SIG-M5 (cell line): ENCODE results near the gene COQ4.
A peak's percentile ranks its signal among the peaks of the same experiment; 100 is the strongest.
"Not testable (repeated sequence)": the region's sequence is repeated elsewhere in the genome, so short reads cannot be mapped to it uniquely, and the experiment has no call there.

Experiments
- DNase-seq: peaks from one replicate; lab custom pipeline; 2025; lab: John Stamatoyannopoulos, UW

COQ4 gene

DNA sequence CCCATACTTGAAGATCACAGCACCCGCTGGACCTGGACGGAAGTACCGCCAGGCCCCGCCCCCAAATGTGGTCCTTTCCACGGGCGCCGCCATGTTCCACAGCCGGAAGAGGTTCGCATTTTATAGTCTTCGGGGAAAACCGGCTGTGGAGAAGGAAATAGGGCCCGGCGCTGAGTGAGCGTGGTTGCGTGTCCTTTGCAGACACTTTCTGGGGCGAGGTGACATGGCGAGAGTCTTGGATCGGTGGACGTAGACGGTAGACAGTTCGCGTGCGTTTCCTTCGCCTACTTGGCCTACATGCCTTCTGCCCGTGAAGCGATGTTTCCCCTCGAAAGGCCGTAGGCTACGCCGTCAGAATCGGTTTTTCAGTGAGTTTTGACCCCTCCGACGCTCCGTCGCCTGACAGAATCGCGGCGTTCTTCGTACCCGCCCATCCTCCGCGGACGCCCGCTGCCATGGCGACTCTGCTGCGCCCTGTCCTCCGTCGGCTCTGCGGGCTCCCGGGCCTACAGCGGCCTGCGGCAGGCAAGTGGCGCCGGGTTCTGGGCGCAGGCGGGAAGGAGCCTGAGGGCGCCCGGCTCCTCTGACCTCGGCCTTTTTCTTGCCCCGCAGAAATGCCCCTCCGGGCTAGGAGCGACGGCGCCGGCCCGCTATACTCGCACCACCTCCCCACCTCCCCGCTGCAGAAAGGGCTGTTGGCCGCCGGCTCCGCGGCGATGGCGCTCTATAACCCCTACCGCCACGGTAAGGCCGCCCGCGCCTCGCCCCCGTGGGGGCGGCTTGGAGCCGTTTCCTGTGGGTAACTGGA lies at the start of gene COQ4, which contains the start of gene TRUB2:
Gene COQ4 (plus strand): TSS at position 436 of the 808 bp plus-strand sequence. CDS start 20 bp downstream, at position 456.
Gene TRUB2 (minus strand): TSS at position 44 of the 808 bp plus-strand sequence. CDS start 39 bp downstream, at position 5.
- DNase-seq: peak; percentile 60

DNA sequence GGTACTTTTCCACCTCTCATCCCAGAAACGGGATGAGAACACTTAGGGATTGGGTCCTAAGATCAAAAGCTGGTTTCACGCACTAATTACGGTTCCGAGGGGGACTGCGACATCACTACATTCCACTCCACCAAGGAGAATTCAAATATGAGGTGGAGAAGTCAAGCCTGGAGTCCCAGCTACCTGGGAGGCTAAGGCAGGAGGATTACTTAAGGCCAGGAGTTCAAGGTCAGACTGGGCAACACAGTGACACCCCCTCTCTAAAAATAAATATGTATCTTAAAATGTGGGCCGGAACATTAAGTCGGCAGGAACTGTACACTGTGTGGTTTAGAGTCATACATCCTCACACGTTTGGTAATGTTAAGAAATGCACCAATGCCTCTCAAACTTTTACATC lies 48.4 kb upstream of the COQ4 start:
- DNase-seq: no peak

DNA sequence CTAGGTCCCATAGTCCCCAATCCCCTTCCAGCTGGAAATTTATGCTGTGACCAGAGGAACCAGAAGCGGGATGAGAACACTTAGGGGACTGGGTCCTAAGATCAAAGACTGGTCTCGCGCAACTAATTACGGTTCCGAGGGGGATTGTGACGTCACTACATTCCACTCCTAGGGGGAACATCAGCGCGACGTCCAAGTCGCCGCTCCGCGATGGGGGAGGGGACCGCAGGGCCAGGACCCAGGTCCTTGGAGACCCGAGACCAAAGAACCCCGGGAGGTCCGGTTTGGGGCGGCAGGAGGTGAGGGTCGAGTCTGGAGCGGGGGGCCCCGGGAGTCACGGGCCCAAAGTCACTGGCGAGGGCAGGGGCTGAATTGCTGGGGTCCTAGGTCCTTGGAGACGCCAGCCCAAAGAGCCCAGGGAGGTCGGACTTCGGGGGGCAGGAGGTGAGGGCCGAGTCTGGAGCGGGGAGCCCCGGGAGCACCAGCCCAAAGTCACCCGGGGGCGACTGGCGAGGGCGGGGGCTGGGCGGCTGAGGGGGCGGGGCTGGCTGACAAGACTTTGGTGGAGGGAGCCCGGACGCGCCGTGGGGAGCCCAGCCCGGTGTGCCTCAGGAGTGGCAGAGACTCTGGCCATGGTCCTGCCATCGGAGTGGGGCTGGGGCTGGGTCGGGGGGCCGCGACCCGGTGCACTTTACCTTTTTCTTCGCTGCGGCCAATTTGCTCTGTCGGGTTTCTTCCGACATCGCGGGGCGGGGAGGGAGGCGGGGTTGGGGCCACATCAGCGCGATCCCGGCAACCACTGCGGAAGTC lies 47.2 kb upstream of the COQ4 start, which contains the start of gene GOLGA2:
Gene GOLGA2 (minus strand): TSS at position 810 of the 810 bp plus-strand sequence. CDS start 31 bp downstream, at position 779.
- no peak for DNase-seq

DNA sequence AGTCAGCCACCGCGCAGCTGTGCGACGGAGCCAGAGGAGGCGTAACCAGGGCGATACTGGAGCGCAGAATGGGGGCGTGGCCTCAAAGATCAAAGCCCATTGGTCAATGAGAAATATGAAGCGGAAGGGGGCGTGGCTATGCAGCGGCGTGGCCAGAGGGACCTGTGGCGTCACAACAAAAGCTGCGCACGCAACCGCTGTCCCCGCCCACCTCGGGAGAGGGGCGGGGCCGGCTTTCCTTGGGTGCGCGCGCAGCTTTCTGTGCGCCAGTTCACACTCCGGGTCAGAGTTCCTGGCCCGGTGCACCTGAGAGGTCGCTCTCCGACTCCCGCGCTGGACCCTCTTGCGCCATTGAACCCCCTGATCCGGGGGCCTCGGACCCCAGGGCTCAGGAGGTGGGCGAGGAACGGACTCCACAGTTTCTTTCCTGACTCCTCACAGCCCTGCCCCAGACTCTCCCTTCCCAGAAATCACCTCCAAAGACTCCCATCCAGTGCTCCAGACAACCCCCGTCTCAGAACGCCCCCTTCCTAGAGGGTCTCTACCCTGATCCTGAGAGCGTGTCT lies 46.5 kb upstream of the COQ4 start, which contains the start of gene SWI5:
Gene SWI5 (plus strand): TSS at position 269 of the 566 bp plus-strand sequence.
- DNase-seq: peak; percentile 87

DNA sequence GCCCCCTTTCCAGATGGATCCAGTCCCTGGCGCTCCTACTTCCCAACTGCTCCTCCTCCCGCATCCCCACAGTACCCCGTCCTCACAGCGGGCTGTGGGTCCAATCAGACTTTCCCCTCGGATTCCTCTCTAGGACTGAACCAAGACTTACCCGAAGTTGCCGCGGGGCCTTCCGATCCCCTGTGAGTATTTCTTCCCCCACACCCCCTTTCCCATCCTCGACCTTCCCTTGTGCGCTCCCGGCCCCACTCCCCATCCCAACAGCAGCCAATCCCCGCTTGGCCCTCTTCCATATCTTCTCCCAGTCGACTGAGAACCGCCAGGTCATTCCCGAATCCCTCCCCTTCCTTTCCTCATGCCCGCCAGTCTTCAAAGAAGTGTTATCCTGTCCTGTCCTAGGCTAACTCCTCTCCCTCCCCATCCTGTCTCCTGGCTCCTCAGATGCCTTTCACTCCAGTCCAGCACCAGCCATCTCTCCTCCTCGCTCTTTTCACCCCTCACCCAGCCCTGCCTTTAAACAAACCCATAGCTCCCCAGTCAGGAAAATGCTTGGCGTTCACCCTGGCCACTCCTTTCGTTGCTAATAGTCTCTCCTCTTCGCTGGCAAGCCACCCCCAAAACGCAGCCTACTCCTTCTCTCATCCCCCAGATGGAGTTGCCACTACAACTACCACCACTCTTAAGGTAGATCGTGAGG lies 45.9 kb upstream of the COQ4 start:
- DNase-seq: no peak

DNA sequence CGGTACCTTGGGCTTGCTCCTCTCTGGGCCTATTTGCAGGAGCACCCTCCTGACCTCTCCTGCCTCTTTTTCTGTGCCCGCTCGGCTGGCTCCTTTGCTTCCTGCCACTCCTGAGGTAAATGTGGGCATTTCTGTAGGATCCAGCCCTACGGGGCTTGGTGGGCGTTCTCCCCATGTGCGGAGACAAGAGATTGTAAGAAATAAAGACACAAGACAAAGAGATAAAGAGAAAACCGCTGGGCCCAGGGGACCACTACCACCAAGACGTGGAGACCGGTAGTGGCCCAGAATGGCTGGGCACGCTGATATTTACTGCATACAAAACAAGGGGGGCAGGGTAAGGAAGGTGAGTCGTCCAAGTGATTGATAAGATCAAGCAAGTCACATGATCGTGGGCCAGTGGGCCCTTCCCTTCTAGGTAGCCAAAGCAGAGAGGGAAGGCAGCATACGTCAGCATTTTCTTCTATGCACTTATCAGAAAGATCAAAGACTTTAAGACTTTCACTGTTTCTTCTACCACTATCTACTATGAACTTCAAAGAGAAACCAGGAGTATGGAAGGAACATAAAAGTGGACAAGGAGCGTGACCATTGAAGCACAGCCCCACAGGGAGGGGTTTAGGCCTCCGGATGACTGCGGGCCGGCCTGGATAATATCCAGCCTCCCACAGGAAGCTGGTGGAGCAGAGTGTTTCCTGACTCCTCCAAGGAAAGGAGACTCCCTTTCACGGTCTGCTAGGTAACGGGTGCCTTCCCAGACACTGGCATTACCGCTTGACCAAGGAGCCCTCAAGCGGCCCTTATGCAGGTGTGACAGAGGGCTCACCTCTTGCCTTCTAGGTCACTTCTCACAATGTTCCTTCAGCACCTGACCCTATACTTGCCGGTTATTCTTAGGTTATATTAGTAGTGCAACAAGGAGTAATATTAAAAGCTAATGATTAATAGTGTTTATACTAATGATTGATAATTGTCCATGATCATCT lies 43.3 kb upstream of the COQ4 start:
- not testable (repeated sequence) for DNase-seq

DNA sequence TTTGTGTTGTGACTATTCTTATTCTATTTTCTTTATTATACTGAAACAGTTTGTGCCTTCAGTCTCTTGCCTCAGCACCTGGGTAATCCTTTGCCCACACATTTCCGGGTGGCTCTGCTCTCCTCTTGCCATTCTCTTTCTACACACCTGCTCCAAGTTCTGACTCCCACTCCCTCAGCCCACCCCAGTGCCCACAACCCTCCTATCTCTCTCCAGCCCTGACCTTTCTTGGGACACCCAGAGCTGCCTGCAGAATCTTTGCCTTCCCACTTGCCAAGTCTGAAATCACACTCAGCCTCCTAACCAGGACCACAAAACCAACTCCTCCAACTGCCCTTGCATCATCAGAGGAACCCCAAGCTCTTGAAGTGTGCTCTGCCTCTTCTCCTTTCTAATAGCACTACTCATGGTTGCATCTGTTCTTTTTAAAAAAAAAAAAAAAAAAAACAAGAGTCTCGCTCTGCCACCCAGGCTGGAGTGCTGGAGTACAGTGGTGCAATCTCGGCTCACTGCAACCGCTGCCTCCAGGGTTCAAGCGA lies 42.5 kb upstream of the COQ4 start:
- DNase-seq: peak; percentile 64

DNA sequence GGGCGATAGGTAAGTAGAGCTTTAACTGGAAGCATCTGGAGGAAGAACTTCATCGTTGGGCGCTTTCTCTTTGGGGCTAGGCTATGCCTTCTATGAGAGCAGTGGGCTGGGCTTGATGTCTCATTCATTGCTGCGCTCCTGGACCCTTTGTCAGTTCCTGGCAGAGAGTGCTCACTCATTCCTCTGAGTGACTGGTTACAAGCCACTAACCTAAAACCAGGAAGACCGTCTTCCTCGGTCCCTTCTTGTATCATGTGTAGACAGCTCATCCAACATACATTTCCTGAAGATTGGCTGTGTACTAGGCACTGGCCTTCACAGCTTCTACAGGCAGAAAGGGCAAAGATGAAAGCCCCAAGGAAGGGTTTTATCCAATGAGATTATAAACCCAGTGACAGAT lies 40.1 kb upstream of the COQ4 start:
- no peak for DNase-seq

DNA sequence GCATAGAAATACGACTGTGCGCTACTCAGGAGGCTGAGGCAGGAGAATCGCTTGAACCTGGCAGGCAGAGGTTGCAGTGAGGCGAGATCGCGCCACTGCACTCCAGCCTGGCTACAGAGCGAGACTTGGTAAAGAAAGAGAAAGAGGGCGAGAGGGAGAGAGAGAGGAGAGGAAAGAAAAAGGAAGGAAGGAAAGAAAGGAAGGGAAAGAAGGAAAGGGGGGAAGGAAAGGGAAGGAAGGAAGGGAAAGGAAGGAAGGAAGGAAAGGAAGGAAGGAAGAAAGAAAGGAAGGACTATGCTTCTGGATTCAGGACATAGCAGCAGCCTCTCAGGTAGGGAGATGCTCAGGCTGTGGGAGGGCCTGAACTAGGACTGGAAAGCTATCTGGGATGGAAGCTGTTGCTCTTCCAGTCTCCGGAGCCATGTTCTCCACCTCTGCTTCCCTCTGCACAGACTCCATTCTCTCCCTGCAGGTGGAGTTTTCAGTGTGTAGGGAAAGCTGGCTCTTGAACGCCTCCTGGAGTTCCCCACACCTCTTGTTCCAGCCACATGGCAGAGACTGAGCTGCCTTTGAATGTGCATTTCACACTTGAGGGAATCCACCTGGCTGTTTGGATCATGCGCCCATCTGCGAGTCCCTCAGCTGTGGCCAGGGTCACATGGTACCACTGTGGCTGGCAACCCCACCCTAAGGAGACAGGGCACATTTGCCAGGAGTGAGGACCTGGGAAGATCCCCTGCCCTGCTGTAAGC lies 37.4 kb upstream of the COQ4 start:
- DNase-seq: no peak

DNA sequence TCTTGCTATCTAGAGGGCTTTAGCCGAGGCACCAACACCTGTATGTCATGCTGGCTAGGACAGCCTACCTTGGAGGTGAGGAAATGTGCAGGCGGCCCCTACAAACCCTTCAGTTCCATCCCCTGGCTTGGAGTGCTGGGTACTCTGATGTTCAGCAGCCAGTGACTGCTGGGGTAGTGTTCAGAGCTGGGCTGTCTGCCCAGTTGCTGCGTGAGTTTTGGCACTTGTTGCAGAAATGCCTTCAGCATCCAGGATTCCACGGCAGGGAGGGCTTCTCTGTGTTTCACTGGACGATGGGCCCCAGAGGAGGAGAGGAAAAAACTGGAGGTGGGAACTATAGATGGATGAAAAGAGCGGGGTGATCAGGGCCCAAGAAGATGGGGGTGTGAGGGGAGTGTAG lies 36.2 kb upstream of the COQ4 start:
- no peak for DNase-seq

DNA sequence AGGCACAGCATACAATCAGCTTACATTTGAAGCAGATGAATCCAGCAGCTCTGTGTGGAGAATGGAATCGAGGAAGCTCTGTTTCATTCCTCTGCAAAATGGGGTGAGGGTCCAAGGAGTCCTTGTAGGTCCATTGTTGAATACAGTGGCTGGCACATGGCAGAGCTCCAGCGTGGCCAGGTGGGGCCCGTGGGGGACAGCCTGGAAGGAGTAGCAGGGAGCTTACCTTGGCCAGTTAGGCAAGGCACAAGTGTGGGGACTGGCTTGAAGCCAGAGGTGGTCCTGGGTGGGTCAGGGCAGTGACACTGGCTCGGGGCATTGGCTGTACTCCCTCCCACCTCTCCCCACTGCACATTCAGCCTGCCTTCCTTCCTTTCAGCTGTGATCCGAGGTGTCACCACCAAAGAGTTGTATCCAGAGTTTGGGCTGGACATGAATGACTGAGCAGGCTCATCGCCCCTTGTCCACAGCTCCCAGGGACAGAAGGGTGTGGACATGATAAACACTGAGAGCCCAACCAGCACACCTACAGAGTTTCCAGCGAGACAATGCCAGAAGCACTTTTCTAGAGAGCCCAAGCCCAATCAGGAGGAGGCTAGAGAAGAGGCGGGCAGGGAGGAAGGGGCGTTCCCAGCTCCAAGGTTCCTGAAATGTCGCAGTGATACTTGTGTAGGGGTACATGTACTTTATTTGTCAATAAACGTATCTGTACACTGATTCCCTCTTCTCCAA lies 34.2 kb upstream of the COQ4 start:
- no peak for DNase-seq

DNA sequence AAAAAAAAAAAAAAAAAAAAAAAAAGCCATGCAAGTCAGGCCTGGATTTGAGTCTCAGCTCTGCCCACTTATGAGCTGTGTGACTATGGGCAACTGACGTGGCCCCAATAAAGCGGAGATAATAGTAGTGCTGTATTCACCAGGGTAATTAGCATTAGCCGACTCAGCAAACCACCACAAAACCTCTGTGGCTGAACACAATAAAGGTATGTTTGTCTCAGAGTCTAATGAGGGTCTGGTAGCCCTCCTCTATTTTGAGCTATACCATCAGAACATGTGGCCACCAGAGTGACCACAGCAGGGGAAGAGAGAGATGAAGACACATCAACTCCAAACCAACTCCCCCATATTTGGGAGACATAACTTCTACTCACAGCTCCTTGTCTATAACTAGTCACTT lies 30.6 kb upstream of the COQ4 start:
- DNase-seq: no peak

DNA sequence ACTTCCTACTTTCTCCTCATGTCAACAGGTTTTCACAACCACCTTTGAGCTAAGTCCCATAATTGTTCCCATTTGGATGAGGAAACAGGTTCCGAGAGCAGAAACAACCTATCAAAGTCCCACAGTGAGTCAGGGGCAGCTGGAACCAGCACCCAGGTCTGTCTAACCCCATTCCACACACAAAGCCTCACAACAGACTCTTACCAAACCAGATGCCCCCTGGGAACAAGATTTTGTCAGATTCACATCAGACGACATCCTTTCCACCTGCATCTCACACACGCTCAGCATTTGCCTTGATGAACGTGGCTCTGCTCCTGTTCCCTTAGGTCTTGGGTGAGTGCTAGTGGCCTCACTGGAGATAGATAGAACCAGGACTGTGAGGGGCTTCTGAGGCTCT lies 29.5 kb upstream of the COQ4 start:
- no peak for DNase-seq

DNA sequence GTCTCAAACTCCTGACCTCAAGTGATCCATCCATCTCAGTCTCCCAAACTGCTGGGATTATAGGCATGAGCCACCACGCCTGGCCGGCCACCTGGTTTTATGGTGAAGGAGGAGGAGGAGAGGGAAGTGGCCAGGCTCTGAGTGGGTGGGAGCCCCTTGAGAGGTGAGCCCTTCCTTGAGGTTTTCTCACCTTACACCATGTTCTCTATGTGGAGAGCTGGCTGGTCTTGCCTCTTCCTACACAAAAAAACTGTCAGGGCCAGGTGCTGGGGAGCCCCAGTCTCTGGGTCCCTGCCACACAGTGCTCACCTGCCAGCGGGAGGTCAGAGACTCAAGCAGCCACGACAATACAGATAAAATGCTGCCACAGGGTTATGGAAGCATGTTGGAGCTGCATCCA lies 28.5 kb upstream of the COQ4 start:
- no peak for DNase-seq

DNA sequence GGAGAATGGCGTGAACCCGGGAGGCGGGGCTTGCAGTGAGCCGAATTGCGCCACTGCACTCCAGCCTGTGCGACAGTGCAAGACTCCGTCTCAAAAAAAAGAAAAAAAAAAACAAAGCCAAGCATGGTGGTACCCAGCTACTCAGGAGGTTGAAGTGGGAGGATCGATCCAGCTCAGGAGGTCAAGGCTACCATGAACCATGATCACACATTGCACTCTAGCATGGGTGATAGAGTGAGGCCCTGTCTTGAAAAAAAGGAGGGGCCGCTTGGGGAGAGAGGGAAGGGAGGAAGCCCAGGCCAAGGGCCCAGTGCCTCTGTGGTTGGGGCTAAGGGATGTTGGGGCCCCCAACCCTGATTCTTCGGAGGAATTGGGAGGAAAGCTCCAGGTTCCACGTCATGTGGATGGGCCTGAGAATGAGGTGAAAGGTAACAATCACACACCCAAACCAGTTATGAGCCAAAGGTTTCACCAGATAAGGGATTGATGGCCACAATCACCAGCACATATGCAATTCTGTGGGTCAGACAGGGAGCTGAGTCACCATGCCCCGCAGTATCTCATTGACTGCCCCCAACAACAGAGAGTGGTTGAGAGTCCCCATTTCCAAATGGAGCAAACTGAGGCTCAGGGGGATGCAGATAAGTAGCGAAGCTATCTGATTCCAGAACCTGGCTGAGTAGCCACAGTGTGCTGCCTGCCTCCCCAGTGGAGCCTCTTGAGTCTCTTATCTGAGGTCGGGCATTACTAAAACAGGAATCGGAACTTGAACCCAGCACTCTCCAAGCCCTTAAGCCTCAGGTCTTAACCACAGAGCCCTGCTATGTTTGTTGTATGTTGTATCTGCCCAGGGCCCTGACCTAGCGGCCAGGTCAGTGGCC lies 26.1 kb upstream of the COQ4 start:
- DNase-seq: no peak

DNA sequence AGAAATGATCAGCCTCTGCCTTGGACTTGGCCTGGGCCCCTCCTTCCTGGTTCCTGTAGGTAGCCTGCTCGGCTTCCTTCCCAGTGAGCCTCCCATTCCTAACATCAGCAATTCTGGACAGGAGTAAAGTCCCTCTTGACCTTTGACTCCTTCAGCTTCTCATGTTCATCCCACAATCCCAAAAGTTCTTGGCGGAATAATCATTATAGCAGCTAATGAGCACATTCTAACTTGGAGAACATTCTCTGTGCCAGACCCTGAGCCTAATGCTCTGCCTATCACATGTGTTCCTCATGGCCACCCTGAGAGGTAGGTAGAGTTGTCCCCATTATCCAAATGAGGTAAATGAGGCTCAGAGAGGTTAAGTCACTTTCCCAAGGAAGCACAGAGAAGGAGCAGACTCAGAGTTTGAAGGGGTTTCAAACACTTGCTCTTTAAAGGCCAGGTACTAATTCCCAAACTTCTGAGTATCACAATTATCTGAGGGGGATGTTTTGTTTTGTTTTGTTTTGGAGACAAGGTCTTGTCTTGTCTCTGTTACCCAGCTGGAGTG lies 25.3 kb upstream of the COQ4 start:
- DNase-seq: no peak
